HCT116 (cell line): ENCODE measurements around the gene PYGO2. TPM values are rescaled to one million over a fixed set of nuclear protein-coding genes. Genes with fewer than 3 reads are reported as not detected.

Source experiments
- ATAC-seq: fragments of 200-7000 bp; cut with Tn5 transposase; 2 replicates; pipeline ENCODE4 v1.9.1; 2020; ENCODE audit warnings: mild to moderate bottlenecking, moderate library complexity
- BruUV-seq: library from RNA; stranded (reverse); fragments of 400-500 nt; replicated peaks from 2 replicates; lab custom pipeline; 2021; lab: Mats Ljungman, UMichigan
- CTCF ChIA-PET: fragments of 300-600 bp; sonication (Branson Sonifier 250); formaldehyde crosslinking; loops from one replicate; lab custom pipeline; 2021; ENCODE audit warnings: antibody characterized with exemption; lab: Charles Lee
- POLR2A ChIA-PET: fragments of 300-600, 350-600 bp; sonication (Branson Sonifier 250); formaldehyde crosslinking; loops from one replicate; lab custom pipeline; 2021; ENCODE audit warnings: antibody characterized with exemption; lab: Charles Lee
- RAD21 ChIA-PET, 2 experiments: fragments of 300-600 bp; sonication (Branson Sonifier 250); formaldehyde crosslinking; loops; one replicate each; lab custom pipeline; 2023; ENCODE audit warnings: low total read pairs in 2 of 2; ENCODE audit not compliant: uncharacterized antibody in 2 of 2, unreplicated experiment in 2 of 2, low non-redundant PET in 1 of 2; lab: Charles Lee
- DNase-seq: peaks from one replicate; pipeline ENCODE4 v3.0.0-alpha.2; 2010; ENCODE audit warnings: low read depth, low spot score
- H2AFZ ChIP-seq: fragments of 200-600 bp; shearing (Covaris generic), sonication (generic); 2 replicates; pipeline ENCODE4 v1.6.1; 2017; ENCODE audit warnings: low read depth, mixed run types, mixed read lengths, antibody characterized with exemption, low read length; ENCODE audit not compliant: poor library complexity, severe bottlenecking
- H3K27ac ChIP-seq: 2 replicates; pipeline ENCODE4 v1.5.1; 2012; ENCODE audit warnings: low read depth, low read length
- H3K27me3 ChIP-seq: fragments of 200-600 bp; sonication (generic); 2 replicates; pipeline ENCODE4 v1.6.1; 2016; ENCODE audit warnings: mixed run types, low read length, mixed read lengths; ENCODE audit not compliant: insufficient read depth
- H3K36me3 ChIP-seq, 2 experiments: fragments of 200-500 bp in 1 of 2; fragments of 200-600 bp in 1 of 2; sonication (Bioruptor generic) in 1 of 2; sonication (generic) in 1 of 2; 2 replicates each; pipeline versions ENCODE4 v1.5.1 to v1.6.1; 2014 to 2016; ENCODE audit warnings: low read length in 2 of 2, inconsistent platforms in 1 of 2, mixed read lengths in 1 of 2, mixed run types in 1 of 2; ENCODE audit not compliant: insufficient read depth in 2 of 2, control insufficient read depth in 1 of 2
- H3K4me1 ChIP-seq, 2 experiments: fragments of 200-600 bp in 1 of 2; sonication (generic) in 1 of 2; 2 replicates each; pipeline versions ENCODE4 v1.5.1 to v1.6.1; 2012 to 2017; ENCODE audit warnings: low read length in 2 of 2, inconsistent platforms in 1 of 2, mild to moderate bottlenecking in 1 of 2, mixed read lengths in 1 of 2, mixed run types in 1 of 2, moderate library complexity in 1 of 2; ENCODE audit not compliant: insufficient read depth in 2 of 2, control insufficient read depth in 1 of 2
- H3K4me2 ChIP-seq: fragments of 200-600 bp; sonication (generic); 2 replicates; pipeline ENCODE4 v1.6.1; 2017; ENCODE audit warnings: mixed run types, low read length, mixed read lengths
- H3K4me3 ChIP-seq, 2 experiments: fragments of 200-600 bp in 1 of 2; sonication (generic) in 1 of 2; replicated peaks in 1 of 2; 2 replicates each; pipeline ENCODE4 v1.5.1; 2011 to 2016; ENCODE audit warnings: low read length in 2 of 2, control low read depth in 1 of 2, low read depth in 1 of 2, mild to moderate bottlenecking in 1 of 2, mixed read lengths in 1 of 2, mixed run types in 1 of 2
- H3K79me2 ChIP-seq: fragments of 200-600 bp; sonication (generic); 2 replicates; pipeline ENCODE4 v1.6.1; 2017; ENCODE audit warnings: mild to moderate bottlenecking, mixed run types, low read length, moderate library complexity, mixed read lengths; ENCODE audit not compliant: insufficient read depth
- H3K9ac ChIP-seq: fragments of 200-600 bp; sonication (generic); 2 replicates; pipeline ENCODE4 v1.6.1; 2016; ENCODE audit warnings: low read length, mixed read lengths
- H3K9me2 ChIP-seq: fragments of 200-600 bp; sonication (generic), shearing (Covaris generic); 2 replicates; pipeline ENCODE4 v1.6.1; 2017; ENCODE audit warnings: mixed run types, mild to moderate bottlenecking, moderate library complexity; ENCODE audit not compliant: insufficient read depth
- H3K9me3 ChIP-seq, 2 experiments: fragments of 200-500 bp in 1 of 2; fragments of 200-600 bp in 1 of 2; sonication (Bioruptor generic) in 1 of 2; sonication (generic) in 1 of 2; 2 replicates each; pipeline ENCODE4 v1.6.1; 2014 to 2017; ENCODE audit warnings: low read length in 2 of 2, mixed read lengths in 2 of 2, inconsistent platforms in 1 of 2, low read depth in 1 of 2, mild to moderate bottlenecking in 1 of 2, mixed run types in 1 of 2, moderate library complexity in 1 of 2; ENCODE audit not compliant: control insufficient read depth in 1 of 2, insufficient read depth in 1 of 2
- H4K20me1 ChIP-seq: fragments of 200-600 bp; sonication (generic), shearing (Covaris generic); 2 replicates; pipeline ENCODE4 v1.6.1; 2017; ENCODE audit warnings: mixed run types, mild to moderate bottlenecking, moderate library complexity; ENCODE audit not compliant: insufficient read depth
- ELF1 ChIP-seq: IDR thresholded peaks from 2 replicates; pipeline ENCODE4 v1.6.1; 2012; ENCODE audit warnings: low read depth, borderline replicate concordance
- POLR2A ChIP-seq: IDR thresholded peaks from 2 replicates; pipeline ENCODE4 v1.7.0; 2011; ENCODE audit warnings: borderline replicate concordance; ENCODE audit not compliant: insufficient read depth, insufficient read length; ENCODE audit errors: extremely low read depth
- POLR2AphosphoS5 ChIP-seq: IDR thresholded peaks from 2 replicates; pipeline ENCODE4 v1.6.1; 2011; ENCODE audit warnings: mild to moderate bottlenecking, low read depth, low read length, moderate library complexity
- YY1 ChIP-seq: IDR thresholded peaks from 2 replicates; pipeline ENCODE4 v1.6.1; 2011; ENCODE audit warnings: low read length, low read depth, moderate library complexity, mild to moderate bottlenecking; ENCODE audit not compliant: insufficient replicate concordance; ENCODE audit errors: extremely low read depth
- ZFX ChIP-seq: fragments of 450-650 bp; IDR thresholded peaks from 2 replicates; pipeline ENCODE4 v1.6.1; 2017
- intact Hi-C: fragments of 100-400 bp; cut with micrococcal nuclease; formaldehyde crosslinking; loops from 2 replicates; pipeline ENCODE4 v1.10.0; 2022
- total RNA-seq: library from RNA; stranded (reverse); gene quantifications from one replicate; pipeline ENCODE4 v1.2.1, GENCODE V29; 2021; ENCODE audit not compliant: unreplicated experiment

The PYGO2 gene
- total RNA-seq, 1 experiment from 2014 or later = 37.2 TPM

DNA sequence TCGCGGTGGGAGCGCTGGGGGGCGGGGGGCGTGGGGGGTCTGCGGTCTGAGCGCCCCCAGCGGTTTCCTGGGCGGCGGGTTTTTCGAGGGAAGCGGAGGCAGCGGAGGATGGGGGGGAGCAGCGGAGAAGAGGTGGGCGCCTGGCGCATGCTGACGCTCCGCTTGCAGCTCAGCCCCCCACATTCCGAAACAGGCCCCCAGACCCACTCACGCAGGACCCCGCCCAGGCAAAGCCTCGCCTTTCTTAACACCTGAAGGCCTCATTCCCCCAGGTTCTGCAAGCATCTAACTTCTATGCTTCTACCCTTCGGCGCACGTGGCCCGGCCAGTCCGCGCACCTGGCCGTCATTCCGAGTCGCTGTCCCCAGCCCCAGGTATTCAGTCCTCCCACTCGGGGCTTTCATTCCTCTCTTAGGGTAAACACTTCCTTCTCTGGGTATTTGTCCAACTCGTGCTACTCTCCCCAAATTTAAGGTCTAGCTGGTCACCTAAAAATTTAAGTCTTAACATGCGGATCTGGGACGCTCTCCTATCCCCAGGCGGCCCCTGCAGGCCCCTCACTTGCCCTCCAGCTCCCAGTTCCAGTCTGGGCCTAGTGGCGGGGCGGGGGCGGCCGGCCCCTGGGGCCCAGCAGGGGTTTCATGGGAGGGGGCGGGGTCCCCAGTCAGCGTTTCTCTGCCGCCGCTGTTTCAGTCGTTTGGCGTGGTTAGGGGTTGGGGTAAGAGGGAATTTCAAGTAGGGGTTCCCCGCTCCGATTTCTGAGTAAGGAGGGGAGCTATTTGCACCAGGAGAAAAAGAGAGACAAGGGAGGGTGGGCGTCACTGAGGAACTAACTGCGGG is 38.2 kb upstream of the PYGO2 start:
- TSS peak; percentile 46 for BruUV-seq
- Histone ChIP-seq H3K4me3 (peak overlapping the region; percentile 85 to 98), H3K9me3 (no peaks in the 10 kb centered on the region), H3K27ac (peak overlapping the region; percentile 99), H3K4me1 (peaks cover 28 to 60% of the 10 kb centered on the region in 2 experiments), H3K4me2 (peak overlapping the region; percentile 96), H3K27me3 (no peaks in the 10 kb centered on the region), H3K9ac (peak overlapping the region; percentile 91), H3K9me2 (no peaks in the 10 kb centered on the region), H2AFZ (no peak overlapping the region), H4K20me1 (no peaks in the 10 kb centered on the region), H3K36me3 (no peaks in the 10 kb centered on the region), H3K79me2 (peaks cover 22% of the 10 kb centered on the region)
- DNase-seq (no peak), ATAC-seq (no peak)
- ChIA-PET RAD21 (interaction anchor here in 1 of 2 experiments (0.6 to 1.7 kb wide), 3 partner anchors 26 to 39 kb away, joined by 3 to 5 read pairs (median 4); partner anchors contain the start of gene PYGO2), POLR2A (interaction anchor here (0.9 to 2.5 kb wide), 7 partner anchors 12 to 29 kb away, joined by 3 to 22 read pairs (median 4); partner anchors contain the start of genes FLAD1 and SHC1), CTCF (interaction anchor here (1.0 to 2.6 kb wide), 19 partner anchors 10 to 555 kb away, joined by 3 to 25 read pairs (median 5); partner anchors contain the start of genes ADAM15, FLAD1, PBXIP1 and PYGO2)
- intact Hi-C loops = loop anchor here (2.0 to 5.0 kb wide), 3 partner anchors 37 to 441 kb away; partner anchors contain the start of genes ADAM15, PYGO2 and UBE2Q1
- TF ChIP-seq ELF1 (no peak), YY1 (peak; percentile 2), ZFX (peak; percentile 71; the same call in 1 of the 2 replicates), POLR2A (peak; percentile 49), POLR2AphosphoS5 (peak; percentile 34; the same call in 1 of the 2 replicates)
